SH-SY5Y (cell line): ENCODE results near the gene RNF4.

ENCODE experiments used
- GATA2 ChIP-seq: IDR thresholded peaks from 2 replicates; pipeline ENCODE4 v1.6.1; 2011; ENCODE audit warnings: mild to moderate bottlenecking, low read depth, low read length
- GATA3 ChIP-seq: IDR thresholded peaks from 2 replicates; pipeline ENCODE4 v1.6.1; 2011; ENCODE audit warnings: low read depth, mild to moderate bottlenecking, low read length, moderate library complexity

DNA sequence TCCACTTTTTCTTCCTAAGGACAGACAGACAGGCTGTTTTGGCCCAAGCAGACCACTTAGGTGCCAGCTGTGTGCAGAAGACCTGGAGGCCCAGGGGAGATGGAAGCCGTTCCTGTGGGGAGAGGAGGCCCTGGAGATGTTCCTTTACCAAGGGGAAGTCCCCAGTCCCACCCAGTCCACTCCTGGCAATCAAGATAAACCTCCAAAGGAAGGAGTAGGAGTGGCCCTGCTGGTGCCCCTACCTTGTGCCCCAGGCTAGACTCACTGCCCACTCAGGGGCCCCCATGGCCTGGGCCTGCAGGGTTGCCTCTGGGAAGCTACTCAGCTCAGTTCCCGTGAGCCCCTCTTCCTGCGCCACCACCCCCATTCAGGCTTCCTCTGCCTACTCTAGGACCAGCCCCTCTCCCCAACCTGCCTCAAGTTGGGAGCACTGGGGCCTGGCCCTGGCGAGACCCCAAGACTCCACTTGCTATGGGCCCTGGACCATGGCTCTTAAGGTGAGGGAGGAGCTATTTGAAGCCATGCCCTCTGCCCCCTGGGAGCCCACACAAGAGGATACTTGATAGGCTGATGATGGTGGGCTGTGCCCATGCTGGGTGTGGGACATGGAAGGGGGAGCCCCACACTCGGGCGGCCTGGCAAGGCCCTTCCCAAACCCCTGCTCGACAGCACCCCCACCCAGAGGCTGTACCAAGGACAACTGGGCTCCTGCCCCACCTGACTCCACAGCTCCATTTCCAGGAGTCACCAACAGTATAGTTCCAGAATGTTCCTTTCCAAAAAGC, 24.8 kb upstream of the RNF4 start:
- no peak for TF ChIP-seq GATA3
- no peak for TF ChIP-seq GATA2
